Mesenchymal stem cell (in vitro differentiated cells and primary cell): Measurements from ENCODE around the gene LILRA1.
"Not testable (repeated sequence)": the region's sequence is repeated elsewhere in the genome, so short reads cannot be mapped to it uniquely, and the experiment has no call there.

Experiments used
- DNase-seq: peaks from one replicate; pipeline ENCODE4 v3.0.0-alpha.2; 2013
- H2AFZ ChIP-seq: one replicate; pipeline ENCODE4 v1.6.1; 2013; ENCODE audit warnings: low read depth, mild to moderate bottlenecking, control low read depth, inconsistent platforms, low read length, moderate library complexity
- H2AK5ac ChIP-seq: 2 replicates; pipeline ENCODE4 v1.6.1; 2013; ENCODE audit warnings: low read length, moderate library complexity, mild to moderate bottlenecking, inconsistent platforms; ENCODE audit not compliant: severe bottlenecking
- H2BK120ac ChIP-seq: one replicate; pipeline ENCODE4 v1.6.1; 2013; ENCODE audit warnings: low read depth, mild to moderate bottlenecking, inconsistent platforms, low read length, moderate library complexity
- H2BK12ac ChIP-seq, 2 experiments: one replicate each; pipeline ENCODE4 v1.6.1; 2013; ENCODE audit warnings: inconsistent platforms in 2 of 2, low read length in 2 of 2, mild to moderate bottlenecking in 2 of 2, moderate library complexity in 2 of 2, control low read depth in 1 of 2
- H2BK15ac ChIP-seq: one replicate; pipeline ENCODE4 v1.6.1; 2013; ENCODE audit warnings: mild to moderate bottlenecking, low read depth, inconsistent platforms; ENCODE audit not compliant: poor library complexity, severe bottlenecking
- H2BK5ac ChIP-seq: 2 replicates; pipeline ENCODE4 v1.6.1; 2013; ENCODE audit warnings: low read depth, mild to moderate bottlenecking, low read length, control low read depth, inconsistent platforms; ENCODE audit not compliant: poor library complexity, severe bottlenecking
- H3K14ac ChIP-seq, 2 experiments: one replicate each; pipeline ENCODE4 v1.6.1; 2013; ENCODE audit warnings: inconsistent platforms in 2 of 2, low read length in 2 of 2, control low read depth in 1 of 2, mild to moderate bottlenecking in 1 of 2, moderate library complexity in 1 of 2
- H3K18ac ChIP-seq, 2 experiments: one replicate each; pipeline ENCODE4 v1.6.1; 2013; ENCODE audit warnings: inconsistent platforms in 2 of 2, low read length in 2 of 2, control low read depth in 1 of 2, low read depth in 1 of 2, mild to moderate bottlenecking in 1 of 2
- H3K23ac ChIP-seq, 2 experiments: one replicate each; pipeline ENCODE4 v1.6.1; 2013; ENCODE audit warnings: inconsistent platforms in 2 of 2, low read length in 2 of 2, mild to moderate bottlenecking in 2 of 2, moderate library complexity in 2 of 2, control low read depth in 1 of 2
- H3K27ac ChIP-seq: 2 replicates; pipeline ENCODE4 v1.5.1; 2013; ENCODE audit warnings: mild to moderate bottlenecking, moderate library complexity, low read length, control low read depth, inconsistent platforms; ENCODE audit not compliant: poor library complexity, severe bottlenecking
- H3K27me3 ChIP-seq, 2 experiments: 2 replicates each; pipeline versions ENCODE4 v1.6.1 to v1.7.0; 2013; ENCODE audit warnings: low read length in 2 of 2, mild to moderate bottlenecking in 2 of 2, moderate library complexity in 2 of 2, control low read depth in 1 of 2, inconsistent platforms in 1 of 2; ENCODE audit not compliant: control insufficient read depth in 1 of 2, insufficient read depth in 1 of 2
- H3K36me3 ChIP-seq, 2 experiments: 2 replicates each; pipeline versions ENCODE4 v1.6.1 to v1.7.0; 2013; ENCODE audit warnings: low read length in 2 of 2, control low read depth in 1 of 2, inconsistent platforms in 1 of 2, low read depth in 1 of 2, mild to moderate bottlenecking in 1 of 2; ENCODE audit not compliant: insufficient read depth in 2 of 2, control insufficient read depth in 1 of 2
- H3K4ac ChIP-seq, 2 experiments: one replicate each; pipeline ENCODE4 v1.6.1; 2013; ENCODE audit warnings: inconsistent platforms in 2 of 2, low read length in 2 of 2, mild to moderate bottlenecking in 2 of 2, moderate library complexity in 2 of 2, control low read depth in 1 of 2, low read depth in 1 of 2
- H3K4me1 ChIP-seq: 2 replicates; pipeline ENCODE4 v1.6.1; 2013; ENCODE audit warnings: low read depth, low read length, control low read depth; ENCODE audit not compliant: control insufficient read depth, insufficient read depth
- H3K4me2 ChIP-seq: 2 replicates; pipeline ENCODE4 v1.6.1; 2013; ENCODE audit warnings: low read length, mild to moderate bottlenecking, inconsistent platforms; ENCODE audit not compliant: poor library complexity, severe bottlenecking
- H3K4me3 ChIP-seq, 2 experiments: 2 replicates each; pipeline versions ENCODE4 v1.5.1 to v1.7.0; 2013; ENCODE audit warnings: low read length in 2 of 2, mild to moderate bottlenecking in 2 of 2, control low read depth in 1 of 2, low read depth in 1 of 2; ENCODE audit not compliant: insufficient read depth in 1 of 2
- H3K79me1 ChIP-seq: replicated peaks from 2 replicates; pipeline ENCODE4 v1.6.1; 2013; ENCODE audit warnings: mild to moderate bottlenecking, control low read depth, low read length, inconsistent platforms; ENCODE audit not compliant: poor library complexity, severe bottlenecking
- H3K9ac ChIP-seq: 2 replicates; pipeline ENCODE4 v1.7.0; 2013; ENCODE audit warnings: mild to moderate bottlenecking, low read length, moderate library complexity
- H3K9me3 ChIP-seq: 2 replicates; pipeline ENCODE4 v1.7.0; 2013; ENCODE audit warnings: mild to moderate bottlenecking, low read length; ENCODE audit not compliant: control insufficient read depth
- H4K8ac ChIP-seq: one replicate; pipeline ENCODE4 v1.6.1; 2013; ENCODE audit warnings: inconsistent platforms, mild to moderate bottlenecking, low read length, moderate library complexity
- H4K91ac ChIP-seq: one replicate; pipeline ENCODE4 v1.6.1; 2013; ENCODE audit warnings: mild to moderate bottlenecking, low read length, inconsistent platforms
- WGBS: methylation state at CpG from one replicate; pipeline ENCODE4 v1.1.7; 2013; ENCODE audit warnings: mixed read lengths; 5-methylcytosine and 5-hydroxymethylcytosine counted together

LILRA1 gene

DNA sequence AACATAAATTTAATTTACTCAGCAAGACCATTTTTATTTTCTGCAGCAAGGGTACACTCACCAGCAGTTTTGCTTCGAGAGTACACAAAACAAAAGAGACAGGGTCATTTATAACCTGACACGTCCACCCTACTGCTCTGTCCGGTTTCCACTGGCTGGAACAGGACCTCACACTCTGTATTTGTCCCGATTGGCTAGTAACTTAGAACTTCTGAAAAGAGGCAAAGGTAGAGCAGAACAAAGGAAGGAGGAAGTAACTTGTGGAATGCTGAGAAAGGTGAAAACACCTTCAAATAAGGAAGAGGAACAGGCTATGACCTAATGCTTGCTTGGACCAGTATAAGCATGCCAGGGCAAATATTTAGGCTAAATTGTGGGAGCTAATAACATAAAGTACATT lies 34.5 kb downstream of the LILRA1 start:
- not testable (repeated sequence) for H3K23ac ChIP-seq, H2BK12ac ChIP-seq, H3K9ac ChIP-seq, H4K91ac ChIP-seq, H3K4ac ChIP-seq, H2AFZ ChIP-seq, H4K8ac ChIP-seq, H3K79me1 ChIP-seq, H3K36me3 ChIP-seq, H2BK5ac ChIP-seq, H3K4me2 ChIP-seq, H3K9me3 ChIP-seq, H2BK120ac ChIP-seq, H3K27ac ChIP-seq, H2BK15ac ChIP-seq, H3K27me3 ChIP-seq, H3K4me3 ChIP-seq, H2AK5ac ChIP-seq, H3K14ac ChIP-seq, DNase-seq, H3K18ac ChIP-seq, H3K4me1 ChIP-seq
- 54% methylated on average over 4 of the region's 4 CpGs for WGBS

DNA sequence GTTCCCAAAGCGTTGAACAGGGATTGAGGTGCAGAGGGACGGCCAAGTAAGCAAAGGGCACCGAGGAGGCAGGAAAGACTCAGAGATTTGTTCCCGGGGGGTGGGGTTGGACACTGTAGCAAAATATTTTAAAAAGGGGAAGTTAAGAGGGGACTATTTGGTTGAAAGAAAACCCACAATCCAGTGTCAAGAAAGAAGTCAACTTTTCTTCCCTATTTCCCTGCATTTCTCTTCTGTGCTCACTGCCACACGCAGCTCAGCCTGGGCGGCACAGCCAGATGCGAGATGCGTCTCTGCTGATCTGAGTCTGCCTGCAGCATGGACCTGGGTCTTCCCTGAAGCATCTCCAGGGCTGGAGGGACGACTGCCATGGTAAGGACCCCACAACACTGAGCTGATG lies 36.8 kb downstream of the LILRA1 start, which contains the start of gene LILRB1:
Gene LILRB1 (plus strand): TSS at position 223 of the 400 bp plus-strand sequence. CDS start 590 bp downstream, outside the sequence.
- H3K14ac ChIP-seq, H2BK12ac ChIP-seq, H3K4me2 ChIP-seq, H2AFZ ChIP-seq, H2AK5ac ChIP-seq, H4K91ac ChIP-seq, H2BK15ac ChIP-seq, H3K9me3 ChIP-seq, H2BK120ac ChIP-seq, H3K4ac ChIP-seq, H4K8ac ChIP-seq, H3K79me1 ChIP-seq, H3K4me3 ChIP-seq, H2BK5ac ChIP-seq, DNase-seq, H3K23ac ChIP-seq, H3K36me3 ChIP-seq, H3K27me3 ChIP-seq, H3K18ac ChIP-seq, H3K27ac ChIP-seq, H3K4me1 ChIP-seq, H3K9ac ChIP-seq: not testable (repeated sequence)
- 72% methylated on average over 8 of the region's 9 CpGs for WGBS

DNA sequence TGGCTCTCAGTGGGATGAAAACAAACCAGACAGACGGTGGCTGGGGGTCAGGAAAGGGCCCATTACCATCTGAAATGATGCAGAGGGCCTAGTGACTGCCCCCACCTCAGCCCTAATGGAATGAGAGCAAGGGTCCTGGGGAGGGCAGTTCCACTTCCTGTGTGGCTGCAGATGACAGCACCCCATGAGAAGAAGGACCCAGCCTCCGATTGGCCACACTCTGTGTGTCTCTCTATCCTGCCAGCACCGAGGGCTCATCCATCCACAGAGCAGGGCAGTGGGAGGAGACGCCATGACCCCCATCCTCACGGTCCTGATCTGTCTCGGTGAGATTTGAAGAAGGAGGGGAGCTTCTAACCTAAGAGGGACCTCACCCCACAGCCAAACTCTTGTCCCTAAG lies 37.4 kb downstream of the LILRA1 start:
- no peak overlapping the region for H2BK120ac ChIP-seq
- H3K18ac ChIP-seq, result no peak overlapping the region

GRCh38 chr19:54631489-54632337 lies 38.3 kb downstream of the LILRA1 start:
- not testable (repeated sequence) for H2BK15ac ChIP-seq, H3K4me2 ChIP-seq, H4K91ac ChIP-seq

More for the DNA sequence above, 37.4 kb downstream of the LILRA1 start:
- Histone ChIP-seq H3K4ac (no peak overlapping the region), H3K27ac (no peak overlapping the region), H3K27me3 (no peaks in the 10 kb centered on the region), H2AFZ (no peak overlapping the region), H3K9ac (no peak overlapping the region), H3K4me2 (no peak overlapping the region), H4K91ac (no peak overlapping the region), H3K9me3 (no peaks in the 10 kb centered on the region), H3K23ac (no peak overlapping the region), H2AK5ac (no peak overlapping the region), H3K4me3 (no peak overlapping the region), H3K4me1 (no peaks in the 10 kb centered on the region), H2BK5ac (no peak overlapping the region), H2BK15ac (no peak overlapping the region), H3K14ac (no peak overlapping the region), H4K8ac (no peak overlapping the region), H3K79me1 (no peaks in the 10 kb centered on the region), H3K36me3 (no peaks in the 10 kb centered on the region), H2BK12ac (no peak overlapping the region)
- 41% methylated on average over 3 of the region's 6 CpGs for WGBS
- no peak for DNase-seq

More at GRCh38 chr19:54631489-54632337, 38.3 kb downstream of the LILRA1 start:
- DNase-seq, H3K36me3 ChIP-seq, H3K27ac ChIP-seq, H3K4me3 ChIP-seq, H3K18ac ChIP-seq, H3K23ac ChIP-seq, H3K9me3 ChIP-seq, H3K14ac ChIP-seq, H2AFZ ChIP-seq, H3K4ac ChIP-seq, H3K79me1 ChIP-seq, H2BK5ac ChIP-seq, H4K8ac ChIP-seq, H3K27me3 ChIP-seq, H2BK120ac ChIP-seq, H3K9ac ChIP-seq, H2BK12ac ChIP-seq, H3K4me1 ChIP-seq, H2AK5ac ChIP-seq: not testable (repeated sequence)
- WGBS, result 74% methylated on average over 23 of the region's 23 CpGs
